SK-N-SH (cell line): ENCODE results near the gene GSG1L.

ENCODE experiments used
- ELF1 ChIP-seq: IDR thresholded peaks from 2 replicates; pipeline ENCODE4 v1.4.0; 2012
- EP300 ChIP-seq, 2 experiments: IDR thresholded peaks; 2 replicates each; pipeline versions ENCODE4 v1.4.0 to v1.6.1; 2012; ENCODE audit warnings: borderline replicate concordance in 1 of 2, low read depth in 1 of 2, low read length in 1 of 2
- FOSL2 ChIP-seq: IDR thresholded peaks from 2 replicates; pipeline ENCODE4 v1.4.0; 2012; ENCODE audit warnings: low read depth, mild to moderate bottlenecking, moderate library complexity, borderline replicate concordance
- FOXM1 ChIP-seq: IDR thresholded peaks from 2 replicates; pipeline ENCODE4 v1.4.0; 2012; ENCODE audit warnings: low read depth, mild to moderate bottlenecking
- NFIC ChIP-seq: IDR thresholded peaks from 2 replicates; pipeline ENCODE4 v1.4.0; 2012; ENCODE audit warnings: borderline replicate concordance
- NRF1 ChIP-seq: IDR thresholded peaks from 2 replicates; pipeline ENCODE4 v1.6.1; 2012; ENCODE audit warnings: low read depth, mild to moderate bottlenecking, low read length
- RAD21 ChIP-seq: IDR thresholded peaks from 2 replicates; pipeline ENCODE4 v1.6.1; 2012; ENCODE audit warnings: mild to moderate bottlenecking, low read length
- SIN3A ChIP-seq: IDR thresholded peaks from 2 replicates; pipeline ENCODE4 v1.6.1; 2012; ENCODE audit warnings: low read depth, mild to moderate bottlenecking, low read length, moderate library complexity, borderline replicate concordance
- TEAD4 ChIP-seq: IDR thresholded peaks from 2 replicates; pipeline ENCODE4 v1.4.0; 2012; ENCODE audit warnings: mild to moderate bottlenecking, borderline replicate concordance; ENCODE audit not compliant: insufficient read depth
- TF ChIP-seq, protein P1 (sequence below): fragments of 200-600 bp; sonication (generic); IDR thresholded peaks from 2 replicates; pipeline ENCODE4 v1.6.1; 2017; ENCODE audit warnings: antibody characterized with exemption, mild to moderate bottlenecking, moderate library complexity

DNA sequence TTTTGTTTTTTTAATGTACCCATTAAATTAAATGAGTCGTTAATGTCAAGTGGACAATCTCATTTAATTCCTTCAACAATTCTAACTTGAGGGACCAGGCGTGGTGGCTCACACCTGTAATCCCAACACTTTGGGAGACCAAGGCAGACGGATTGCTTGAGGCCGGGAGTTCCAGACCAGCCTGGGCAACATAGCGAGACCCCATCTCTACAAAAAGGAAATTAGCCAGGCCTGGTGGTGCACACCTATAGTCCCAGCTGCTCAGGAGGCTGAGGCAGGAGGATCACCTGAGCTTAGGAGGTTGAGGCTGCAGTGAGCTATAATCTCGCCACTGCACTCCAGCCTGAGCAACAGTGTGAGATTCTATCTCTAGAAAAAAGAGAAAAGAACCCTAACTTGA is 20.7 kb upstream of the GSG1L start:
- TF ChIP-seq, protein P1, sequence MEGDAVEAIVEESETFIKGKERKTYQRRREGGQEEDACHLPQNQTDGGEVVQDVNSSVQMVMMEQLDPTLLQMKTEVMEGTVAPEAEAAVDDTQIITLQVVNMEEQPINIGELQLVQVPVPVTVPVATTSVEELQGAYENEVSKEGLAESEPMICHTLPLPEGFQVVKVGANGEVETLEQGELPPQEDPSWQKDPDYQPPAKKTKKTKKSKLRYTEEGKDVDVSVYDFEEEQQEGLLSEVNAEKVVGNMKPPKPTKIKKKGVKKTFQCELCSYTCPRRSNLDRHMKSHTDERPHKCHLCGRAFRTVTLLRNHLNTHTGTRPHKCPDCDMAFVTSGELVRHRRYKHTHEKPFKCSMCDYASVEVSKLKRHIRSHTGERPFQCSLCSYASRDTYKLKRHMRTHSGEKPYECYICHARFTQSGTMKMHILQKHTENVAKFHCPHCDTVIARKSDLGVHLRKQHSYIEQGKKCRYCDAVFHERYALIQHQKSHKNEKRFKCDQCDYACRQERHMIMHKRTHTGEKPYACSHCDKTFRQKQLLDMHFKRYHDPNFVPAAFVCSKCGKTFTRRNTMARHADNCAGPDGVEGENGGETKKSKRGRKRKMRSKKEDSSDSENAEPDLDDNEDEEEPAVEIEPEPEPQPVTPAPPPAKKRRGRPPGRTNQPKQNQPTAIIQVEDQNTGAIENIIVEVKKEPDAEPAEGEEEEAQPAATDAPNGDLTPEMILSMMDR: no peak
- TF ChIP-seq ELF1: no peak
- no peak for TF ChIP-seq FOSL2
- TF ChIP-seq TEAD4: no peak
- no peak for TF ChIP-seq EP300 (IDR thresholded peaks at IDR 0.05; ENCODE audit: borderline replicate concordance in 1 of 2, low read depth in 1 of 2, low read length in 1 of 2)
- no peak for TF ChIP-seq FOXM1
- TF ChIP-seq NFIC: no peak
- TF ChIP-seq NRF1: no peak
- no peak for TF ChIP-seq RAD21
- no peak for TF ChIP-seq SIN3A
